MCF 10A (cell line): ENCODE data around the gene SDSL. TPM values are rescaled to one million over a fixed set of nuclear protein-coding genes. Genes with fewer than 3 reads are reported as not detected.

Experiments used
- Bru-seq: library from RNA; stranded (reverse); fragments of 400-500 nt; gene quantifications from one replicate; lab custom pipeline; 2021; lab: Mats Ljungman, UMichigan
- BruChase-seq, 2 experiments: library from RNA; stranded (reverse); fragments of 400-500 nt; gene quantifications; one replicate each; lab custom pipeline; 2021; lab: Mats Ljungman, UMichigan
- BruUV-seq: library from RNA; stranded (reverse); fragments of 400-500 nt; replicated peaks from 2 replicates; lab custom pipeline; 2021; lab: Mats Ljungman, UMichigan
- CTCF ChIA-PET: fragments of 300-600 bp; sonication (Branson Sonifier 250); formaldehyde crosslinking; extraction: SDS; loops from one replicate; lab custom pipeline; 2021; ENCODE audit warnings: antibody characterized with exemption, inconsistent platforms; lab: Yijun Ruan, JAX
- POLR2A ChIA-PET: fragments of 300-600, 350-650 bp; sonication (Branson Sonifier 250); formaldehyde crosslinking; extraction: SDS; loops from one replicate; lab custom pipeline; 2020; ENCODE audit warnings: antibody characterized with exemption, inconsistent platforms; lab: Yijun Ruan, JAX
- DNase-seq: peaks from one replicate; pipeline ENCODE4 v3.0.0-alpha.2; 2018; ENCODE audit not compliant: unreplicated experiment
- H3K27ac Mint-ChIP-seq: one replicate; pipeline ENCODE4 v1.8.0; 2022; ENCODE audit warnings: mild to moderate bottlenecking, low read depth, mixed read lengths; ENCODE audit not compliant: unreplicated experiment
- H3K27me3 Mint-ChIP-seq: one replicate; pipeline ENCODE4 v1.8.0; 2022; ENCODE audit warnings: mixed read lengths; ENCODE audit not compliant: insufficient read depth, unreplicated experiment
- H3K36me3 Mint-ChIP-seq: one replicate; pipeline ENCODE4 v1.8.0; 2022; ENCODE audit warnings: mild to moderate bottlenecking, moderate library complexity, mixed read lengths; ENCODE audit not compliant: insufficient read depth, unreplicated experiment
- H3K4me1 Mint-ChIP-seq: one replicate; pipeline ENCODE4 v1.8.0; 2022; ENCODE audit warnings: mixed read lengths; ENCODE audit not compliant: insufficient read depth, unreplicated experiment
- H3K4me3 Mint-ChIP-seq: one replicate; pipeline ENCODE4 v1.8.0; 2022; ENCODE audit warnings: mild to moderate bottlenecking, moderate library complexity, mixed read lengths; ENCODE audit not compliant: unreplicated experiment
- H3K9me3 Mint-ChIP-seq: one replicate; pipeline ENCODE4 v1.8.0; 2022; ENCODE audit warnings: mixed read lengths; ENCODE audit not compliant: unreplicated experiment
- CTCF ChIP-seq: fragments of 200-600 bp; IDR thresholded peaks from one replicate; pipeline ENCODE4 v1.8.0; 2022; ENCODE audit warnings: antibody characterized with exemption, mild to moderate bottlenecking; ENCODE audit not compliant: unreplicated experiment
- intact Hi-C: fragments of 100-400 bp; cut with micrococcal nuclease; formaldehyde crosslinking; loops from 2 replicates; pipeline ENCODE4 v1.14.1; 2022
- long read RNA-seq: library from polyadenylated mRNA; stranded (forward); transcript quantifications from one replicate; pipeline ENCODE4 v2.0.0, GENCODE V29; 2022
- total RNA-seq: library from RNA; stranded (reverse); gene quantifications from 2 replicates; pipeline ENCODE4 v1.2.3, GENCODE V29; 2022

The SDSL gene
- total RNA-seq = 21.1 and 32.7 TPM in 2 replicates
- percentile 57 among the genes with signal in this experiment for Bru-seq, nascent RNA
- percentile 48 among the genes with signal in this experiment for BruChase-seq, experiment 1, labeled RNA remaining after a 6-hour chase
- percentile 54 among the genes with signal in this experiment for BruChase-seq, experiment 2, labeled RNA remaining after a 2-hour chase
- long read RNA-seq, transcript SDSL-202 (8 exons, 1,449 nt) = major isoform, 38 of 42 reads
- long read RNA-seq, partial matches to known transcripts = 1 of 42 reads
- long read RNA-seq, other reads (novel, unspliced or antisense) = 2 of 42 reads

DNA sequence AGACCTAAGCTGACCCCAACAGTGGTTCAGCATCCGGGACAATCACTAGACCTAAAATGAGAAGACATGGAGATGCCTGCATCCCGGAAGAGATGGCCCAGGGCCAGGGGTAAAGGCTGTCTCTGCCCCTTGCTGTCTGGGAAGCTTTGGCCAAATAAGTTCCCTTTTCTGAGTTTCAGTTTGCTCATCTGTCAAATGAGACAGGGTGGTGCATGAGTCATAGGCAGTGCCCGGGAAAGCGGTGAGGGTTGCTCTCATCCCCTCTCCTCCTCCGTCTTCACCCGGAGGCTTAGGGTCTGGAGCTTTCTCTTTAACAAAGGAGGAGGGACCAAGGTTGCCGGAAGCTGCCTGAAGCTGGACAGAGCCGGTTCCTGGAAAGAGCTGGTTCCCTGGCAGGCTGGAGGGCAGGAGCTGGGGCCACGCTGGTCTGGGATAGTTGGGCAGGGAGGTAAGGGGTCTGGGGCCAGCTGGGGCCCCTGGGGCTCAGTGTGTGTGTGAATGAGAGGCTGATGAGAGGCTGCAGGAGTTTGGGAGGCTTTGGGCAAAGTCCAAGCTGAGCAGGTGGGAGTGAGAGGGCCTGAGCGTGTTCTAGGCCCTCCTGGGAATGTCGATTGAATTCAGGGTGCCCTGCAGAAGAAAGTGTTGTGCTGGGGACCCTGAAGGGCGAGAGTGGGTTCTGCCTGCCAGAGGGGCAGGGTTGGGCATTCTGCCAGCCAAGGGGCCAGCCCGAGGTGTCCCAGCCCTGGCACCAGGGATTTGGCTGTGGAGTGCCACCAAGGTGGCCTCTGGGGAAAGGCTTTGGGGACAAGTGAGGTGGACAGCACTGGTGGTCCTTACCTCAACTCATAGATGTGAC is at the start of gene SDSL:
SDSL (plus strand) TSS at position 351 of the 856 bp plus-strand sequence. CDS start 5,603 bp downstream, outside the sequence.
- Mint-ChIP-seq H3K4me3 (peak within 1 kb of the TSS; percentile 91), H3K27ac (peak within 1 kb of the TSS; percentile 93), H3K9me3 (no peaks in the 10 kb centered on the region), H3K4me1 (peaks cover 5% of the 10 kb centered on the region), H3K27me3 (no peaks in the 10 kb centered on the region), H3K36me3 (no peaks in the 10 kb centered on the region)
- TSS peak; percentile 64 for BruUV-seq
- ChIA-PET POLR2A (interaction anchor here (0.8 to 1.7 kb wide), 6 partner anchors 14 to 237 kb away, joined by 3 to 9 read pairs (median 3); partner anchors contain the start of genes DDX54, RITA1, SDS and SLC8B1), CTCF (interaction anchor here (0.7 kb wide), 3 partner anchors 53 to 545 kb away, joined by 3 to 4 read pairs (median 3); no protein-coding TSS in a partner anchor)
- intact Hi-C loops = loop anchor here (5.0 to 10.0 kb wide), 2 partner anchors 90 to 377 kb away; no protein-coding TSS in a partner anchor
- peak; percentile 96 for DNase-seq
- no peak for TF ChIP-seq CTCF

DNA sequence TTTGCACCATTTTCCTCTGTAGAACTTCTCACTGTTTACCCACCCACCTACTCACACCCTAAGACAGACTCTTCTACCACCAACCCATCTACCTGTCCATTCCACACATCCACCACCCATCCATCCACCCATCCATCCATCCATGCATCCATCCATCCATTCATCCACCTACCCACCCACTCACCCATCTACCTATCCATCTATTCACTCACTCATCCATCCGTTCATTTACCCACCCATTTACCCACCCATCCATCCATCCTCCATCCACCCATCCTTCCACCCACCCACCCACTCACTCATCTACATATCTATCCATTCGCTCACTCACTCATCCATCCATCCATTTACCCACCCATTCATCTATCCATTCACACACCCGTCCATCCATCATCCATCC is 48.7 kb upstream of the SDSL start:
- intact Hi-C loops = no loop called here
- POLR2A ChIA-PET = no interaction called here
- Mint-ChIP-seq H3K27me3 (no peaks in the 10 kb centered on the region), H3K4me1 (no peaks in the 10 kb centered on the region), H3K27ac (no peak overlapping the region), H3K4me3 (no peak overlapping the region), H3K9me3 (no peaks in the 10 kb centered on the region), H3K36me3 (peaks cover 8% of the 10 kb centered on the region)
- TF ChIP-seq CTCF = no peak
- no TSS peak for BruUV-seq
- CTCF ChIA-PET = no interaction called here
- no peak for DNase-seq

DNA sequence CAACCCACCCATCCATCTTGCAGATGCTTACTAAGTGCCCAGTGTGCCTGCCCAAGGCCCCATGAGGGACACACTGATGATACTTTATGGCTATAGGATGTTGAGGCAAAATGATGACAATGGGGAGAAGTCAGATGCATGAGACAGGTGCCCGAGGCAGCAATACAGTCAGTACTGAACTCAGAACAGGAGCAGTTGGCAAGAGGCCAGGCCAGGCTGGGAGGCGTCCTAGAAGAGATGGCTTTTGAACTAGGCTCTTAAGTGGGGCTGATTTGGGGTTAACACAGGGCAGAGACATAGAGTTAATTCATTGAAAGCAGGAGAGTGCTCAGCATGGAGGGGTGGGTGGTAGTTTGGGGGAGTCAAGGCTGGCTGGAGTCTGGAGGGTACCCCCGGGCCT is 48.2 kb upstream of the SDSL start:
- ChIA-PET CTCF (interaction anchor here (1.4 kb wide), 1 partner anchor 176 kb away, joined by 5 read pairs; no protein-coding TSS in a partner anchor), POLR2A (no interaction called here)
- TF ChIP-seq CTCF = no peak
- no peak for DNase-seq
- H3K9me3 Mint-ChIP-seq = no peaks in the 10 kb centered on the region
- no peak overlapping the region for H3K27ac Mint-ChIP-seq
- H3K27me3 Mint-ChIP-seq = no peaks in the 10 kb centered on the region
- H3K4me1 Mint-ChIP-seq = no peaks in the 10 kb centered on the region
- intact Hi-C loops = no loop called here
- BruUV-seq = no TSS peak
- H3K36me3 Mint-ChIP-seq = peaks cover 8% of the 10 kb centered on the region
- no peak overlapping the region for H3K4me3 Mint-ChIP-seq
